ENCODE results near the gene ALCAM. TPM values are rescaled to one million over a fixed set of nuclear protein-coding genes. Genes with fewer than 3 reads are reported as not detected.

ALCAM gene
- polyA plus RNA-seq, 3 donors, result 7.1 to 8.0 (median 7.9) TPM

DNA sequence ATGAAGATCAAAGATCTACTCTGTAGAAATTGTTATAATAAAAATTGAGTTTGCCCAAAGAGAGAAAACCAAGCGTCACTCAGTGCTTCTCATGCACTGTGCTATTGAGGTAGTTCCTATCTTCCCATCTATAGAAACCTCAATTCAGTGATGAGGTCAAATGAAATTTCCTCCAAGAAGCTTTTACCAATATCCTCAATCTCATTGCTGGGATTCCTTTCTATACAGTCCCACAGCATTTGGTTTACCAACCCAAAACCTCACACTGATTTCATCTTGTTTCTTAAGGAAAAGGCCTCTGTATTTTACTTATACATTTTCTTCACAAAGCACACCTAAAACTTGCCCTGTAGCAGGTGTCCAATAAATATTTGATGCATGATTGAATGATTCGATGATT is 147.2 kb downstream of the ALCAM start:
- H3K27me3 ChIP-seq (ENCODE audit: control insufficient read depth in 2 of 2, insufficient read depth in 2 of 2, low read length in 2 of 2), result no peaks in the 10 kb centered on the region
- Mint-ChIP-seq H3K36me3 (no peaks in the 10 kb centered on the region), H3K4me3 (no peak overlapping the region), H3K9me3 (no peaks in the 10 kb centered on the region), H3K27me3 (ENCODE audit: low read depth in 3 of 3) (no peaks in the 10 kb centered on the region), H3K4me1 (peaks cover 3% of the 10 kb centered on the region), H3K27ac (no peak overlapping the region)
- TF ChIP-seq, protein P1, sequence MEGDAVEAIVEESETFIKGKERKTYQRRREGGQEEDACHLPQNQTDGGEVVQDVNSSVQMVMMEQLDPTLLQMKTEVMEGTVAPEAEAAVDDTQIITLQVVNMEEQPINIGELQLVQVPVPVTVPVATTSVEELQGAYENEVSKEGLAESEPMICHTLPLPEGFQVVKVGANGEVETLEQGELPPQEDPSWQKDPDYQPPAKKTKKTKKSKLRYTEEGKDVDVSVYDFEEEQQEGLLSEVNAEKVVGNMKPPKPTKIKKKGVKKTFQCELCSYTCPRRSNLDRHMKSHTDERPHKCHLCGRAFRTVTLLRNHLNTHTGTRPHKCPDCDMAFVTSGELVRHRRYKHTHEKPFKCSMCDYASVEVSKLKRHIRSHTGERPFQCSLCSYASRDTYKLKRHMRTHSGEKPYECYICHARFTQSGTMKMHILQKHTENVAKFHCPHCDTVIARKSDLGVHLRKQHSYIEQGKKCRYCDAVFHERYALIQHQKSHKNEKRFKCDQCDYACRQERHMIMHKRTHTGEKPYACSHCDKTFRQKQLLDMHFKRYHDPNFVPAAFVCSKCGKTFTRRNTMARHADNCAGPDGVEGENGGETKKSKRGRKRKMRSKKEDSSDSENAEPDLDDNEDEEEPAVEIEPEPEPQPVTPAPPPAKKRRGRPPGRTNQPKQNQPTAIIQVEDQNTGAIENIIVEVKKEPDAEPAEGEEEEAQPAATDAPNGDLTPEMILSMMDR (IDR thresholded peaks at IDR 0.05), result no peak
- no peak overlapping the region for H2AFZ ChIP-seq (ENCODE audit: insufficient read depth, low read depth, low read length, poor library complexity, severe bottlenecking)
- no CpG with 5 or more reads among the region's 2 CpGs for WGBS (ENCODE audit: insufficient coverage)
- H3K9me3 ChIP-seq (replicated peaks in 1 of 2; ENCODE audit: control insufficient read depth in 1 of 2, insufficient read depth in 1 of 2, low read length in 2 of 2), result no peaks in the 10 kb centered on the region
- no peak for DNase-seq
- no peaks in the 10 kb centered on the region for H3K4me1 ChIP-seq (ENCODE audit: control insufficient read depth in 1 of 2, insufficient read depth in 2 of 2, low read length in 2 of 2)
- H3K4me2 ChIP-seq (replicated peaks; ENCODE audit: extremely low read depth, low read length, poor library complexity, severe bottlenecking), result no peak overlapping the region
- intact Hi-C loops (cut with micrococcal nuclease), result no loop called here
- no peak overlapping the region for H3K9ac ChIP-seq (ENCODE audit: insufficient read depth, low read length, poor library complexity, severe bottlenecking)
- no peak overlapping the region for H3K4me3 ChIP-seq (replicated peaks in 1 of 3; ENCODE audit: low read depth in 2 of 3, low read length in 3 of 3)
- H3K36me3 ChIP-seq (replicated peaks in 1 of 2; ENCODE audit: control insufficient read depth in 1 of 2, insufficient read depth in 2 of 2, low read length in 2 of 2), result no peaks in the 10 kb centered on the region
- H3K79me2 ChIP-seq (ENCODE audit: insufficient read depth, low read length), result no peaks in the 10 kb centered on the region
- no peaks in the 10 kb centered on the region for H4K20me1 ChIP-seq (ENCODE audit: insufficient read depth, low read length)
- H3K27ac ChIP-seq (ENCODE audit: low read depth in 1 of 2, low read length in 2 of 2), result no peak overlapping the region

DNA sequence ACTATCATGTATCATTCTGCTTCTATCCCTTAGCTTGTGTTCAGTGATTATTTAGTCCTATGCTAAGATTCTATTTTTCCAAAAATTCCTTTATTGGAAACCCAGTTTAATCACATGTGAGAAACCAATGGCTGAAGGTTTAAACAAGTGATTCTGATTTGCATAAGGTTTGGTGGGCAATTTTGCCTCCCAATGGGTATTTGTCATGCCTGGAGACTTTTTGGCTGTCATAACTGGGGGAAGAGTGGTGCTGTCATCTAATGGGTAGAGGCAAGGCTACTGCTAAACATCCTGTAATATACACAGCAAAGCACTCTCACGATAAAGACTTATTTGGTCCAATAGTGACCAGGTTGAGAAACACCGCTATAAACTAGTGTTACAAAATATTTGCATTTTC is 148.7 kb downstream of the ALCAM start:
- H3K27ac Mint-ChIP-seq, result no peak overlapping the region
- H2AFZ ChIP-seq (ENCODE audit: insufficient read depth, low read depth, low read length, poor library complexity, severe bottlenecking), result no peak overlapping the region
- intact Hi-C loops (cut with micrococcal nuclease), result no loop called here

More for the DNA sequence above, 148.7 kb downstream of the ALCAM start:
- H3K4me2 ChIP-seq (replicated peaks; ENCODE audit: extremely low read depth, low read length, poor library complexity, severe bottlenecking), result no peak overlapping the region
- no peak overlapping the region for H3K9ac ChIP-seq (ENCODE audit: insufficient read depth, low read length, poor library complexity, severe bottlenecking)
- Mint-ChIP-seq H3K4me1 (peaks cover 3% of the 10 kb centered on the region), H3K9me3 (no peaks in the 10 kb centered on the region), H3K36me3 (peaks cover 0 to under 1% of the 10 kb centered on the region in 2 donors), H3K27me3 (ENCODE audit: low read depth in 3 of 3) (no peaks in the 10 kb centered on the region), H3K4me3 (no peak overlapping the region)
- H3K4me3 ChIP-seq (replicated peaks in 1 of 3; ENCODE audit: low read depth in 2 of 3, low read length in 3 of 3), result no peak overlapping the region
- H4K20me1 ChIP-seq (ENCODE audit: insufficient read depth, low read length), result no peaks in the 10 kb centered on the region
- H3K27ac ChIP-seq (ENCODE audit: low read depth in 1 of 2, low read length in 2 of 2), result no peak overlapping the region
- no peaks in the 10 kb centered on the region for H3K9me3 ChIP-seq (replicated peaks in 1 of 2; ENCODE audit: control insufficient read depth in 1 of 2, insufficient read depth in 1 of 2, low read length in 2 of 2)
- no peaks in the 10 kb centered on the region for H3K79me2 ChIP-seq (ENCODE audit: insufficient read depth, low read length)
- WGBS (ENCODE audit: insufficient coverage), result no CpG with 5 or more reads among the region's 2 CpGs
- H3K27me3 ChIP-seq (ENCODE audit: control insufficient read depth in 2 of 2, insufficient read depth in 2 of 2, low read length in 2 of 2), result no peaks in the 10 kb centered on the region
- DNase-seq, result no peak
- no peaks in the 10 kb centered on the region for H3K36me3 ChIP-seq (replicated peaks in 1 of 2; ENCODE audit: control insufficient read depth in 1 of 2, insufficient read depth in 2 of 2, low read length in 2 of 2)
- TF ChIP-seq, protein P1 (IDR thresholded peaks at IDR 0.05), result no peak
- no peaks in the 10 kb centered on the region for H3K4me1 ChIP-seq (ENCODE audit: control insufficient read depth in 1 of 2, insufficient read depth in 2 of 2, low read length in 2 of 2)

Measured in CD14-positive monocyte (primary cell).